GM23338 (cell line): Measurements from ENCODE around the gene RPUSD1. TPM values are rescaled to one million over a fixed set of nuclear protein-coding genes. Genes with fewer than 3 reads are reported as not detected.

Experiments
- ATAC-seq: fragments of 200-7000 bp; cut with Tn5 transposase; 3 replicates; pipeline ENCODE4 v1.9.1; 2020
- DNase-seq: peaks from one replicate; pipeline ENCODE4 v3.0.0-alpha.2; 2015; ENCODE audit warnings: low spot score
- H2AFZ ChIP-seq: fragments of 200-600 bp; sonication (generic); 2 replicates; pipeline ENCODE4 v1.8.0; 2016; ENCODE audit warnings: antibody characterized with exemption, mild to moderate bottlenecking, moderate library complexity
- H3F3A ChIP-seq: fragments of 200-600 bp; sonication (generic); replicated peaks from 2 replicates; pipeline ENCODE4 v1.8.0; 2017; ENCODE audit warnings: antibody characterized with exemption, mixed run types, low read depth
- H3K27ac ChIP-seq: fragments of 200-600 bp; sonication (generic); 2 replicates; pipeline ENCODE4 v1.6.1; 2016; ENCODE audit warnings: low read depth
- H3K27me3 ChIP-seq: fragments of 200-600 bp; sonication (generic); 2 replicates; pipeline ENCODE4 v1.8.0; 2016; ENCODE audit warnings: mild to moderate bottlenecking, mixed run types, moderate library complexity; ENCODE audit not compliant: insufficient read depth
- H3K36me3 ChIP-seq: fragments of 200-600 bp; sonication (generic); 2 replicates; pipeline ENCODE4 v1.8.0; 2016; ENCODE audit warnings: mild to moderate bottlenecking; ENCODE audit not compliant: insufficient read depth
- H3K4me1 ChIP-seq: fragments of 200-600 bp; sonication (generic); 2 replicates; pipeline ENCODE4 v1.8.0; 2016; ENCODE audit warnings: mild to moderate bottlenecking, moderate library complexity; ENCODE audit not compliant: insufficient read depth
- H3K4me2 ChIP-seq: fragments of 200-600 bp; sonication (generic); 2 replicates; pipeline ENCODE4 v1.7.1; 2017; ENCODE audit warnings: mixed run types
- H3K4me3 ChIP-seq: fragments of 200-600 bp; sonication (generic); 2 replicates; pipeline ENCODE4 v1.6.1; 2016; ENCODE audit warnings: mixed run types
- H3K79me2 ChIP-seq: fragments of 200-600 bp; sonication (generic); replicated peaks from 2 replicates; pipeline ENCODE4 v1.8.0; 2017; ENCODE audit warnings: mild to moderate bottlenecking; ENCODE audit not compliant: insufficient read depth
- H3K9me2 ChIP-seq: fragments of 200-600 bp; sonication (generic); 2 replicates; pipeline ENCODE4 v1.8.0; 2017; ENCODE audit not compliant: insufficient read depth
- H4K20me1 ChIP-seq: fragments of 200-600 bp; sonication (generic); replicated peaks from 2 replicates; pipeline ENCODE4 v1.8.0; 2017; ENCODE audit warnings: mild to moderate bottlenecking; ENCODE audit not compliant: insufficient read depth
- H3K27ac Mint-ChIP-seq: 2 replicates; pipeline ENCODE4 v1.8.0; 2020; ENCODE audit warnings: inconsistent platforms, mild to moderate bottlenecking, moderate library complexity, mixed read lengths
- H3K27me3 Mint-ChIP-seq: 3 replicates; pipeline ENCODE4 v1.8.0; 2022; ENCODE audit warnings: low read depth, mild to moderate bottlenecking, moderate library complexity, mixed read lengths, inconsistent platforms; ENCODE audit not compliant: insufficient read depth, poor library complexity
- H3K36me3 Mint-ChIP-seq: 3 replicates; pipeline ENCODE4 v1.8.0; 2021; ENCODE audit warnings: low read depth, mild to moderate bottlenecking, inconsistent platforms, moderate library complexity, mixed read lengths
- H3K4me1 Mint-ChIP-seq: 3 replicates; pipeline ENCODE4 v1.8.0; 2020; ENCODE audit warnings: mild to moderate bottlenecking, inconsistent platforms, mixed read lengths
- H3K4me3 Mint-ChIP-seq: 3 replicates; pipeline ENCODE4 v1.8.0; 2021; ENCODE audit warnings: moderate library complexity, mild to moderate bottlenecking, inconsistent platforms, mixed read lengths
- H3K9me3 Mint-ChIP-seq: 3 replicates; pipeline ENCODE4 v1.8.0; 2020; ENCODE audit warnings: moderate library complexity, mild to moderate bottlenecking, inconsistent platforms, mixed read lengths
- CREB1 ChIP-seq: fragments of 250-450 bp; sonication (Bioruptor Pico); IDR thresholded peaks from 2 replicates; pipeline ENCODE4 v1.5.0; 2020; ENCODE audit warnings: low read depth, mild to moderate bottlenecking, moderate library complexity
- CTCF ChIP-seq, 2 experiments: fragments of 200-600 bp in 1 of 2; sonication (generic) in 1 of 2; conservative IDR thresholded peaks; 2 replicates each; pipeline versions ENCODE4 v1.5.1 to v1.6.1; 2016 to 2017; ENCODE audit warnings: antibody characterized with exemption in 2 of 2, low read depth in 2 of 2, mild to moderate bottlenecking in 2 of 2, moderate library complexity in 1 of 2
- ETS1 ChIP-seq: IDR thresholded peaks from 2 replicates; pipeline ENCODE4 v1.6.1; 2016; ENCODE audit warnings: antibody characterized with exemption
- EZH2phosphoT487 ChIP-seq: fragments of 200-600 bp; sonication (generic); IDR thresholded peaks from one replicate; pipeline ENCODE4 v1.8.1; 2018; ENCODE audit warnings: antibody characterized with exemption; ENCODE audit not compliant: unreplicated experiment
- JUNB ChIP-seq: IDR thresholded peaks from one replicate; pipeline ENCODE4 v1.6.1; 2016; ENCODE audit warnings: antibody characterized with exemption; ENCODE audit not compliant: unreplicated experiment
- NANOG ChIP-seq: IDR thresholded peaks from 2 replicates; pipeline ENCODE4 v1.6.1; 2016; ENCODE audit warnings: antibody characterized with exemption, borderline replicate concordance
- POLR2AphosphoS5 ChIP-seq: IDR thresholded peaks from 2 replicates; pipeline ENCODE4 v1.6.1; 2016; ENCODE audit warnings: antibody characterized with exemption, low read depth
- REST ChIP-seq: IDR thresholded peaks from one replicate; pipeline ENCODE4 v1.6.1; 2018; ENCODE audit warnings: antibody characterized with exemption; ENCODE audit not compliant: unreplicated experiment
- STAT1 ChIP-seq: IDR thresholded peaks from one replicate; pipeline ENCODE4 v1.6.1; 2016; ENCODE audit warnings: antibody characterized with exemption; ENCODE audit not compliant: unreplicated experiment
- ZNF331 ChIP-seq: fragments of 250-450 bp; sonication (Bioruptor Pico); IDR thresholded peaks from 2 replicates; pipeline ENCODE4 v1.5.0; 2020; ENCODE audit warnings: low read depth, mild to moderate bottlenecking, moderate library complexity
- ZNF462 ChIP-seq: fragments of 250-450 bp; sonication (Bioruptor Pico); IDR thresholded peaks from 2 replicates; pipeline ENCODE4 v1.5.0; 2020; ENCODE audit warnings: mild to moderate bottlenecking, moderate library complexity
- polyA plus RNA-seq: library from polyadenylated mRNA; unstranded; fragments of >200 nt; fragmentation: Nextera tagmentation; extraction: Ambion mirVana; gene quantifications from 2 replicates; pipeline ENCODE4 v1.2.1, GENCODE V29; 2016
- total RNA-seq: library from RNA; depleted of rRNA; stranded (reverse); fragments of >200 nt; shearing (Covaris generic); gene quantifications from 2 replicates; pipeline ENCODE4 v1.2.3, GENCODE V29; 2014

The RPUSD1 gene
- total and polyA plus RNA-seq, 2 experiments from 2014 or later = 19.1 to 79.5 TPM

- Mint-ChIP-seq H3K9me3 (no peaks in the 10 kb centered on the region), H3K4me1 (peaks cover 2% of the 10 kb centered on the region), H3K36me3 (no peaks in the 10 kb centered on the region), H3K27ac (no peak overlapping the region), H3K4me3 (no peak overlapping the region), H3K27me3 (peaks cover 3% of the 10 kb centered on the region)
- ATAC-seq (no peak), DNase-seq (no peak)
- no peak for TF ChIP-seq REST
- no peak for TF ChIP-seq POLR2AphosphoS5
- TF ChIP-seq ZNF331 (CRISPR knock-in tag) = no peak
- no peak for TF ChIP-seq CTCF (conservative IDR thresholded peaks at IDR 0.05; ENCODE audit: low read depth in 2 of 2)
- no peak for TF ChIP-seq STAT1
- no peak for TF ChIP-seq EZH2phosphoT487
- TF ChIP-seq ETS1 = no peak
- no peak for TF ChIP-seq JUNB
- TF ChIP-seq NANOG = no peak
- TF ChIP-seq CREB1 (CRISPR knock-in tag) = no peak
- TF ChIP-seq ZNF462 = no peak
- H3K27me3 ChIP-seq = no peaks in the 10 kb centered on the region
- H4K20me1 ChIP-seq = no peaks in the 10 kb centered on the region
- no peak overlapping the region for H2AFZ ChIP-seq
- no peaks in the 10 kb centered on the region for H3K9me2 ChIP-seq
- no peak overlapping the region for H3K4me3 ChIP-seq
- no peak overlapping the region for H3K4me2 ChIP-seq
- no peaks in the 10 kb centered on the region for H3K79me2 ChIP-seq
- no peak overlapping the region for H3K27ac ChIP-seq
- no peaks in the 10 kb centered on the region for H3K4me1 ChIP-seq
- no peaks in the 10 kb centered on the region for H3K36me3 ChIP-seq
- H3F3A ChIP-seq = no peaks in the 10 kb centered on the region
These were observed 30.0 kb upstream of the RPUSD1 start for GRCh38 chr16:818132-818531.
